ENCODE results near the gene CYP27B1.

GRCh38 chr12:57713209-57713608 lies 53.7 kb downstream of the CYP27B1 start:
- no peak for TF ChIP-seq KDM1A (IDR thresholded peaks at IDR 0.05; ENCODE audit: borderline replicate concordance)
- no peak for TF ChIP-seq RELA (IDR thresholded peaks at IDR 0.05; ENCODE audit: borderline replicate concordance, partially characterized antibody)
- TF ChIP-seq TAF1 (IDR thresholded peaks at IDR 0.05; ENCODE audit: borderline replicate concordance, low read depth, low read length), result no peak
- no peak for TF ChIP-seq SUZ12 (IDR thresholded peaks at IDR 0.05; ENCODE audit: unreplicated experiment)
- no peak for TF ChIP-seq SMC3 (IDR thresholded peaks at IDR 0.05; ENCODE audit: borderline replicate concordance, low read length)
- no peak for TF ChIP-seq CTCF (IDR thresholded peaks at IDR 0.05 in 2 of 3, conservative IDR thresholded peaks at IDR 0.05 in 1 of 3; ENCODE audit: control insufficient read depth in 2 of 3, extremely low read depth in 1 of 3, insufficient read depth in 1 of 3, low read depth in 3 of 3, low read length in 3 of 3)
- TF ChIP-seq ZNF622 (IDR thresholded peaks at IDR 0.05), result no peak
- TF ChIP-seq RFX5 (IDR thresholded peaks at IDR 0.05; ENCODE audit: low read depth, low read length), result no peak
- TF ChIP-seq HDAC6 (IDR thresholded peaks at IDR 0.05; ENCODE audit: unreplicated experiment), result no peak
- TF ChIP-seq RAD21 (IDR thresholded peaks at IDR 0.05; ENCODE audit: insufficient read depth, low read depth, low read length), result no peak
- no peak for TF ChIP-seq EGR1 (IDR thresholded peaks at IDR 0.05; ENCODE audit: borderline replicate concordance in 1 of 2, low read depth in 2 of 2, low read length in 2 of 2)

Data from GM12878 (cell line).